Endothelial cell of umbilical vein (primary cell): ENCODE data around the gene SIGLEC7. TPM values are rescaled to one million over a fixed set of nuclear protein-coding genes. Genes with fewer than 3 reads are reported as not detected.

ENCODE experiments used
- BruUV-seq: library from RNA; stranded (reverse); fragments of 400-500 nt; replicated peaks from 2 replicates; lab custom pipeline; 2021; lab: Mats Ljungman, UMichigan
- CTCF ChIA-PET: fragments of 300-600, 350-600 bp; sonication (Branson Sonifier 250); formaldehyde crosslinking; loops from one replicate; lab custom pipeline; 2021; ENCODE audit warnings: antibody characterized with exemption, inconsistent platforms; lab: Charles Lee
- POLR2A ChIA-PET: fragments of 300-600, 350-600 bp; sonication (Branson Sonifier 250); formaldehyde crosslinking; loops from one replicate; lab custom pipeline; 2021; ENCODE audit warnings: antibody characterized with exemption, inconsistent platforms; lab: Charles Lee
- DNase-seq: peaks from one replicate; pipeline ENCODE4 v3.0.0-alpha.2; 2011; ENCODE audit warnings: low read depth, low spot score
- FAIRE-seq: peaks from 2 replicates; lab custom pipeline; 2011; peaks lifted over from hg19 to GRCh38; lab: Jason Lieb, UNC
- H2AFZ ChIP-seq: 2 replicates; pipeline ENCODE4 v1.6.0; 2012; ENCODE audit warnings: low read depth, low read length, control low read depth, inconsistent platforms
- H3K27ac ChIP-seq: 2 replicates; pipeline ENCODE4 v1.5.1; 2011; ENCODE audit warnings: low read depth, mild to moderate bottlenecking, control low read depth, low read length, moderate library complexity; ENCODE audit not compliant: insufficient read depth
- H3K27me3 ChIP-seq, 2 experiments: 2 replicates each; pipeline versions ENCODE4 v1.6.0 to v1.6.1; 2011; ENCODE audit warnings: low read length in 2 of 2, mixed read lengths in 1 of 2; ENCODE audit not compliant: control insufficient read depth in 2 of 2, insufficient read depth in 2 of 2
- H3K36me3 ChIP-seq, 2 experiments: 2 replicates in 1 of 2; 3 replicates in 1 of 2; pipeline ENCODE4 v1.5.1; 2011; ENCODE audit warnings: low read length in 2 of 2, mild to moderate bottlenecking in 1 of 2, moderate library complexity in 1 of 2; ENCODE audit not compliant: control insufficient read depth in 2 of 2, insufficient read depth in 2 of 2; ENCODE audit errors: extremely low read depth in 1 of 2
- H3K4me1 ChIP-seq: 3 replicates; pipeline ENCODE4 v1.5.1; 2011; ENCODE audit warnings: mild to moderate bottlenecking, low read length; ENCODE audit not compliant: control insufficient read depth, insufficient read depth; ENCODE audit errors: extremely low read depth
- H3K4me2 ChIP-seq: 2 replicates; pipeline ENCODE4 v1.6.1; 2011; ENCODE audit warnings: low read length, control low read depth, mixed read lengths; ENCODE audit not compliant: insufficient read depth
- H3K4me3 ChIP-seq, 3 experiments: fragments of 200-600 bp in 1 of 3; sonication (generic), shearing (Covaris generic) in 1 of 3; replicated peaks in 1 of 3; 2 replicates each; pipeline ENCODE4 v1.5.1; 2011 to 2016; ENCODE audit warnings: control low read depth in 3 of 3, low read length in 3 of 3, mild to moderate bottlenecking in 2 of 3, inconsistent platforms in 1 of 3, low read depth in 1 of 3, moderate library complexity in 1 of 3; ENCODE audit not compliant: insufficient read depth in 1 of 3
- H3K79me2 ChIP-seq: 2 replicates; pipeline ENCODE4 v1.6.0; 2012; ENCODE audit warnings: low read length, inconsistent platforms; ENCODE audit not compliant: control insufficient read depth, insufficient read depth
- H3K9ac ChIP-seq: replicated peaks from 2 replicates; pipeline ENCODE3; 2011; ENCODE audit warnings: low read length, control low read depth; ENCODE audit not compliant: insufficient read depth; ENCODE audit errors: extremely low read depth
- H3K9me1 ChIP-seq: replicated peaks from 3 replicates; pipeline ENCODE4 v1.6.0; 2011; ENCODE audit warnings: mild to moderate bottlenecking, low read length; ENCODE audit not compliant: control insufficient read depth, insufficient read depth; ENCODE audit errors: extremely low read depth
- H3K9me3 ChIP-seq: replicated peaks from 2 replicates; pipeline ENCODE4 v1.5.1; 2012; ENCODE audit warnings: low read length, inconsistent platforms; ENCODE audit not compliant: control insufficient read depth, insufficient read depth
- H4K20me1 ChIP-seq: replicated peaks from 2 replicates; pipeline ENCODE3; 2011; ENCODE audit warnings: mild to moderate bottlenecking, low read length; ENCODE audit not compliant: control insufficient read depth, insufficient read depth; ENCODE audit errors: extremely low read depth
- CTCF ChIP-seq, 2 donors: IDR thresholded peaks; 1 replicate in 1 of 2; 2 replicates in 1 of 2; pipeline ENCODE4 v1.5.1; 2011; ENCODE audit warnings: low read length in 2 of 2, mild to moderate bottlenecking in 2 of 2, moderate library complexity in 2 of 2, control low read depth in 1 of 2, inconsistent platforms in 1 of 2, low read depth in 1 of 2; ENCODE audit not compliant: insufficient read depth in 1 of 2; ENCODE audit errors: extremely low read depth in 1 of 2
- EZH2 ChIP-seq: IDR thresholded peaks from 2 replicates; pipeline ENCODE4 v1.6.1; 2012; ENCODE audit warnings: borderline replicate concordance, low read depth, mild to moderate bottlenecking, moderate library complexity, low read length, inconsistent platforms; ENCODE audit not compliant: severe bottlenecking
- FOS ChIP-seq: IDR thresholded peaks from 2 replicates; pipeline ENCODE4 v1.6.1; 2011; ENCODE audit warnings: mild to moderate bottlenecking, low read length, moderate library complexity, borderline replicate concordance; ENCODE audit not compliant: insufficient read depth
- MAX ChIP-seq: IDR thresholded peaks from 2 replicates; pipeline ENCODE4 v1.6.1; 2011; ENCODE audit not compliant: insufficient read depth, insufficient read length
- MYC ChIP-seq: IDR thresholded peaks from one replicate; pipeline ENCODE4 v1.6.1; 2011; ENCODE audit warnings: mild to moderate bottlenecking, low read depth, low read length
- POLR2A ChIP-seq: IDR thresholded peaks from 2 replicates; pipeline ENCODE4 v1.6.1; 2012; ENCODE audit warnings: low read depth, mild to moderate bottlenecking, control low read depth, low read length
- POLR2AphosphoS5 ChIP-seq: IDR thresholded peaks from 2 replicates; pipeline ENCODE4 v1.6.1; 2012; ENCODE audit warnings: low read depth, mild to moderate bottlenecking, control low read depth, low read length, moderate library complexity; ENCODE audit not compliant: insufficient read depth
- dilution Hi-C: fragments of 300-500 bp; cut with MboI; formaldehyde crosslinking; loops from one replicate; pipeline ENCODE4 v1.15.0; 2019; ENCODE audit warnings: low sequenced_read_pairs; ENCODE audit not compliant: extremely low pct_ligation_motif_present
- intact Hi-C: fragments of 100-400 bp; cut with micrococcal nuclease; formaldehyde crosslinking; loops from one replicate; pipeline ENCODE4 v1.10.0; 2022
- polyA plus RNA-seq, 4 experiments: library from polyadenylated mRNA; depleted of rRNA in 3 of 4; stranded (reverse) in 3 of 4; unstranded in 1 of 4; fragments of >200 nt; gene quantifications; 2 replicates each; pipeline versions ENCODE4 v1.2.1 to v1.2.3, GENCODE V29; 2011 to 2012; ENCODE audit warnings: missing spikeins in 1 of 4
- total RNA-seq: library from RNA; stranded (reverse); gene quantifications from 2 replicates; pipeline ENCODE4 v1.2.3, GENCODE V29; 2021

The SIGLEC7 gene
- total and polyA plus RNA-seq, 2 donors (not counting 3 experiments of a cell fraction or from before 2014, with no cell fraction given): not detected

- BruUV-seq: no TSS peak
- DNase-seq (no peak), FAIRE-seq (no peak)
- H3K36me3 ChIP-seq: peaks cover 0 to 2% of the 10 kb centered on the region in 2 experiments
- H3K4me3 ChIP-seq: no peak overlapping the region
- peaks cover 16% of the 10 kb centered on the region for H3K4me1 ChIP-seq
- ChIA-PET CTCF (interaction anchor here (0.6 to 4.6 kb wide), 7 partner anchors 8 to 175 kb away, joined by 3 to 73 read pairs (median 5); partner anchors contain the start of gene CTU1), POLR2A (interaction anchor here (0.6 kb wide), 1 partner anchor 560 kb away, joined by 3 read pairs; no protein-coding TSS in a partner anchor)
- no peak overlapping the region for H3K4me2 ChIP-seq
- no peak overlapping the region for H3K9ac ChIP-seq
- H2AFZ ChIP-seq: no peak overlapping the region
- no peaks in the 10 kb centered on the region for H4K20me1 ChIP-seq
- H3K9me1 ChIP-seq: no peaks in the 10 kb centered on the region
- intact Hi-C loops: loop anchor here (1.0 to 5.0 kb wide), 2 partner anchors 12 to 624 kb away; partner anchors contain the start of gene CTU1
- no peak overlapping the region for H3K27ac ChIP-seq
- H3K27me3 ChIP-seq: no peaks in the 10 kb centered on the region
- no peak for TF ChIP-seq CTCF (IDR thresholded peaks at IDR 0.05; ENCODE audit: extremely low read depth in 1 of 2, insufficient read depth in 1 of 2, low read depth in 1 of 2, low read length in 2 of 2)
- no peak for TF ChIP-seq EZH2
- peak; percentile 19 for TF ChIP-seq POLR2A
- no peak for TF ChIP-seq FOS
- TF ChIP-seq POLR2AphosphoS5: no peak
- TF ChIP-seq MYC: no peak
- no peak for TF ChIP-seq MAX
- dilution Hi-C loops: no loop called here
- H3K9me3 ChIP-seq: no peaks in the 10 kb centered on the region
- peaks cover 14% of the 10 kb centered on the region for H3K79me2 ChIP-seq
Measured at GRCh38 chr19:51096473-51097165, 45.5 kb upstream of the SIGLEC7 start.
